LNCAP (cell line): ENCODE data around the gene CAVIN2.

Source experiments
- TF ChIP-seq, protein P1 (sequence below): fragments of 450-650 bp; IDR thresholded peaks from 2 replicates; pipeline ENCODE4 v1.5.1; 2017; ENCODE audit warnings: mild to moderate bottlenecking

The CAVIN2 gene

DNA sequence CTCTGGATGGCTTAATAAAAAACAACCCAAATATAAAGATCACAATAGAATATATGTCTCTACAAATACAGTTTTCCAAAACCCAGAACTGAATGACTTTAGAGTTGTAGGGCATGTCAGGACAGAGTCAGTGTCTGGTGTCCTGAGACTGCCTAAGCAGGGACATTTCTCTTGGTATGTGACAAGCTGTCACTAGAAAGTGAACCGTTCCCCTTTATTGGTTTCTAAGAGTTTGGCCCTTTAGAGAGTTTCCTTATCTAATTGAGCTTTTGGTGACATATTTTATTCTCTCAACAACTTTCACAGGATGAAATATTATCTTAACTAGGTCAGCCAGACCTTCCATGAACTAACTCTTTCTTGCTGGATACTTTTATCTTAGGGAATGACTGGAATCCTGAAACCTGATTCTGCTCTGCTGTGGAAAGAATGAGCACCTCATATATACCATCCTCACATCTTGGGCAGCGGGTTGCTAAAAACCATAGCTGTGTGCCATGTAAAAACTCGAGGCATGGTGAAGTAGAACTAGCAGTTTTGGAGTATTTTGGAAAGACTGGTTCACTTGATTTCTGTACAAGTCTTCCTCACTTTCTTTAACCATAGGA lies 54.8 kb downstream of the CAVIN2 start:
- TF ChIP-seq, protein P1, sequence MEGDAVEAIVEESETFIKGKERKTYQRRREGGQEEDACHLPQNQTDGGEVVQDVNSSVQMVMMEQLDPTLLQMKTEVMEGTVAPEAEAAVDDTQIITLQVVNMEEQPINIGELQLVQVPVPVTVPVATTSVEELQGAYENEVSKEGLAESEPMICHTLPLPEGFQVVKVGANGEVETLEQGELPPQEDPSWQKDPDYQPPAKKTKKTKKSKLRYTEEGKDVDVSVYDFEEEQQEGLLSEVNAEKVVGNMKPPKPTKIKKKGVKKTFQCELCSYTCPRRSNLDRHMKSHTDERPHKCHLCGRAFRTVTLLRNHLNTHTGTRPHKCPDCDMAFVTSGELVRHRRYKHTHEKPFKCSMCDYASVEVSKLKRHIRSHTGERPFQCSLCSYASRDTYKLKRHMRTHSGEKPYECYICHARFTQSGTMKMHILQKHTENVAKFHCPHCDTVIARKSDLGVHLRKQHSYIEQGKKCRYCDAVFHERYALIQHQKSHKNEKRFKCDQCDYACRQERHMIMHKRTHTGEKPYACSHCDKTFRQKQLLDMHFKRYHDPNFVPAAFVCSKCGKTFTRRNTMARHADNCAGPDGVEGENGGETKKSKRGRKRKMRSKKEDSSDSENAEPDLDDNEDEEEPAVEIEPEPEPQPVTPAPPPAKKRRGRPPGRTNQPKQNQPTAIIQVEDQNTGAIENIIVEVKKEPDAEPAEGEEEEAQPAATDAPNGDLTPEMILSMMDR: no peak

GRCh38 chr2:191790737-191791136 lies 56.2 kb downstream of the CAVIN2 start:
- TF ChIP-seq, protein P1: no peak

GRCh38 chr2:191789796-191790195 lies 57.1 kb downstream of the CAVIN2 start:
- TF ChIP-seq, protein P1: no peak

- TF ChIP-seq, protein P1: no peak
These were observed 60.2 kb downstream of the CAVIN2 start for GRCh38 chr2:191786694-191787093.
